ENCODE measurements around the gene AGO1.

GRCh38 chr1:35836734-35837133 is 46.3 kb upstream of the AGO1 start:
- TF ChIP-seq CTCF (IDR thresholded peaks at IDR 0.05; ENCODE audit: low read depth, low read length) (no peak), POLR2A (IDR thresholded peaks at IDR 0.05; ENCODE audit: extremely low read depth, insufficient read length) (no peak)

All from NB4 (cell line).